Tibial nerve (tissue), 3 donors: ENCODE measurements around the gene ALPI.
"Not testable (repeated sequence)": the region's sequence is repeated elsewhere in the genome, so short reads cannot be mapped to it uniquely, and the experiment has no call there.

Experiments used
- CTCF ChIP-seq, 5 experiments: fragments of 200-600 bp in 3 of 5; fragments of 450-650 bp in 2 of 5; sonication (generic) in 3 of 5; IDR thresholded peaks; one replicate each; pipeline ENCODE4 v1.5.1; 2016 to 2019; ENCODE audit warnings: antibody characterized with exemption in 5 of 5, mild to moderate bottlenecking in 3 of 5, moderate library complexity in 2 of 5
- POLR2A ChIP-seq, 2 donors: fragments of 450-650 bp; IDR thresholded peaks; one replicate each; pipeline ENCODE4 v1.6.1; 2017; ENCODE audit warnings: antibody characterized with exemption in 2 of 2, mild to moderate bottlenecking in 2 of 2, moderate library complexity in 2 of 2

- TF ChIP-seq CTCF, POLR2A (IDR thresholded peaks at IDR 0.05): not testable (repeated sequence)
Measured at GRCh38 chr2:232423407-232423806, 32.5 kb upstream of the ALPI start.
